SKM-1 (cell line): ENCODE measurements around the gene XPNPEP2.
"Not testable (repeated sequence)": the region's sequence is repeated elsewhere in the genome, so short reads cannot be mapped to it uniquely, and the experiment has no call there.

Experiments used
- DNase-seq: peaks from one replicate; lab custom pipeline; 2025; ENCODE audit not compliant: unreplicated experiment; lab: John Stamatoyannopoulos, UW

Gene XPNPEP2

GRCh38 chrX:129719268-129719667, 19.5 kb upstream of the XPNPEP2 start:
- no peak for DNase-seq

- no peak for DNase-seq
These were observed 18.7 kb upstream of the XPNPEP2 start for GRCh38 chrX:129719931-129720530.

GRCh38 chrX:129720741-129721140, 18.0 kb upstream of the XPNPEP2 start:
- DNase-seq, result no peak

- no peak for DNase-seq
These were observed 17.4 kb upstream of the XPNPEP2 start for GRCh38 chrX:129721414-129721813.

DNA sequence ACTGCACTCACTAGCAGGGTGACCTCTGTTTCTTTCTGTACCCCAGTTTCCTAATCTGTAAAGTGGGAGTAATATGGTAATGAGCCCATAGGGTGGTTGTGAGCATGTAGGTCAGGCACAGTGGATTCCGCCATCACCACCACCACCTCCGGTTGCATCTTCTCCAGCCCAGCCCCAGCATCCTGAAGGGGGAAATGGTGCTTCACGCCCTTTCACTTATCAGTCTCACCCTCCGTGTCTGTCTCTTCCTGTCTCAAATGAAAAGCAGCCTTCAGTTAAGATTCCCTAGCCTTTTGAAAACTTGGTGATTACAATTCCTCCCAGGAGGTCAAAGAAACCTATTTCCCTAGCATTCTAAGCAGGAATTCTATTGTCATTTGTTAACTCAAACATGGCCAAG, 16.9 kb upstream of the XPNPEP2 start:
- DNase-seq, result no peak

GRCh38 chrX:129723511-129723910, 15.3 kb upstream of the XPNPEP2 start:
- no peak for DNase-seq

DNA sequence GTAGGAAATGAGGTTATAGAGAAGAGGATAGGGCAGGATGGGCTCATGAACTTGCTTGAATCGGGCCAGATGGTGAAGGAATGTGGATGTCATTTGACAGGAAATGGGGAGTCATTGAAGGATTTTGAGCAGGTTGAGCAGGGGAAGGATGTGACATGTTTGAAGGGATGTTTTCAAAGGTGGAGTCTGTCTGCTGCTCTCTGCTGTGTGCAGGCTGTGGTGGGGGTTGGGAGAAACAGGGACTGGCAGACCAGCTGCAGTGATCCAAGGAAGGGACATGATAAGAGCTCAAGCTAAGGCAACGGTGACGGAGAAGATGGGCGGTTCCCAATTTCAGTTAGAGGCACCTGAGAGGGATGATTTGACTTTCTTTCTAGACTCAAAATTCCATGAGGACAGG, 14.0 kb upstream of the XPNPEP2 start:
- no peak for DNase-seq

- no peak for DNase-seq
These were observed 12.3 kb upstream of the XPNPEP2 start for GRCh38 chrX:129726307-129727111.

GRCh38 chrX:129728061-129728460, 10.7 kb upstream of the XPNPEP2 start:
- DNase-seq, result no peak

DNA sequence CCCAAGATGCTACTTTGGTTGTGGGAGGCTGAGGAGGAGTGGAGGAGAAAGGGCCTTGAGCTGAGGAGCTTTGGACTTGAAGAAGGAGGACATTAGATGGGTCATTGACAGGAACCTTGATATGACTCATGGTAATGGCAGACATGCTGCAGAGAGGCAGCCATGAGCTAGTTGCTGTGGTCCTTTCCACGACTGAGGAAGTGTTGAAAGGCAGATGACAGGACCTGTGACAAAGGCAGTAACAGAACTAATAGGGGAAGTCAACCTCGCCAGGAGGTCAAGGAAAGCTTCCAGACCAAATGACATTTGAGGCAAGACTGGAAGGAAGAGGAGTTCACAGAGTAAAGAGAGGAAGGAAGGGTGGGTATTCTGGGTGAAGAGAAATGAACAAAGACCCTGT, 7.6 kb upstream of the XPNPEP2 start:
- DNase-seq, result peak; percentile 22

- no peak for DNase-seq
These were observed 5.9 kb upstream of the XPNPEP2 start for GRCh38 chrX:129732857-129733256.

GRCh38 chrX:129733335-129733734, 5.4 kb upstream of the XPNPEP2 start:
- DNase-seq, result no peak

GRCh38 chrX:129736491-129736890, 2.3 kb upstream of the XPNPEP2 start:
- no peak for DNase-seq

GRCh38 chrX:129737916-129738315, 863 bp upstream of the XPNPEP2 start:
- DNase-seq, result no peak

- DNase-seq, result no peak
These were observed 799 bp downstream of the XPNPEP2 start for GRCh38 chrX:129739578-129739977.

DNA sequence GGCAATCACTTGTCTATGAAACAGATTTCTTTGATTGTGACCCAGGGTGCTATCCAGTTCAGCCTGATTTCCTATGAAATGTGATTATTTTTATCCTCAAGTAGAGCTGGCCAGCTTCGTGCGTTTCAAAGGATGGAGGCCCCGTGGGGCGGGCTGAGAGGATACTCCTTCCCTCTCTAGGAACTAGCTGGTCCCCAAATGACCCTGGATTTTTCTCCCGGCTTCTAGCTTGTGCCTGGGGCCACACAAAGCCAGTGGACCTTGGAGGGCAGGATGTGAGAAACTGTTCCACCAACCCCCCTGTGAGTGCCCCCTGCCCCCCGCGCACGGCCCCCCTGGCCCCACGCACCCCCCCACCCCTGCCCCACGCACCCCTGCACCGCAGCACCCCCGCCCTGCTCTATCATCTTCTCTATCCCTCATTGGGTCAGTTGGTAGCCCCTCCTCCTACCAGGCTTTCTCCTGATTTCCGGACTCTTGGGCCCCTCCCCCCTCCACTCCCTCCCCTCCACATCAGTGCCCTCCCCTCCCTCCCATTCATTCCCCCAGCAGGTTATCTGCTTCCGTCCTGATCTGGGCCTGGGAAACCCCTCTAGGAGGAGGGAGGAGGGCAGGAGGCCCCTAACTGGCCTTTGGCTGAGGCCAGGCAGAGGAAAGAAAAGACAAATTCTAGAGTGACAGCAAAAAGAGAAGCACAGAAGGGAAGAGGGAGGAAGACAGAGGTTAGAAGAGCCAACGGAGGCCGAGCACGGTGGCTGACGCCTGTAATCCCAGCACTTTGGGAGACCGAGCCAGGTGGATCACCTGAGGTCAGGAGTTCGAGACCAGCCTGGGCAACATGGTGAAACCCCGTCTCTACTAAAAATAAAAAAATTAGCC, 3.3 kb downstream of the XPNPEP2 start:
- DNase-seq, result no peak

DNA sequence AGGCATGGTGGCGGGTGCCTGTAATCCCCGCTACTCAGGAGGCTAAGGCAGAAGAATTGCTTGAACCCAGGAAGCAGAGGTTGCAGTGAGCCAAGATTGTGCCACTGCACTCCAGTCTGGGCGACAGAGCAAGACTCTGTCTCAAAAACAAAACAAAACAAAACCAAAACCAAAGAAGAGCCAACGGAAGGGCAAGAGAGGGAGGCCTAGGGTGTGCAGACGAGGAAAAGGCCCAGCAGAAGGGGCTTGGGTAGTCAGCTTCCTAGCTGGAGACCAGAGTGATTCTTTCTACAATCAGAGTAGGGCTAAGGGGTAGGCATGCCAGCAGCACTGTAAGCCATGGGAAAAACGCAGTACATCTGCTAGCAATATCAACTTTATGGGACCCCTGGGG, 4.0 kb downstream of the XPNPEP2 start:
- not testable (repeated sequence) for DNase-seq

GRCh38 chrX:129743821-129744220, 5.0 kb downstream of the XPNPEP2 start:
- DNase-seq, result no peak

DNA sequence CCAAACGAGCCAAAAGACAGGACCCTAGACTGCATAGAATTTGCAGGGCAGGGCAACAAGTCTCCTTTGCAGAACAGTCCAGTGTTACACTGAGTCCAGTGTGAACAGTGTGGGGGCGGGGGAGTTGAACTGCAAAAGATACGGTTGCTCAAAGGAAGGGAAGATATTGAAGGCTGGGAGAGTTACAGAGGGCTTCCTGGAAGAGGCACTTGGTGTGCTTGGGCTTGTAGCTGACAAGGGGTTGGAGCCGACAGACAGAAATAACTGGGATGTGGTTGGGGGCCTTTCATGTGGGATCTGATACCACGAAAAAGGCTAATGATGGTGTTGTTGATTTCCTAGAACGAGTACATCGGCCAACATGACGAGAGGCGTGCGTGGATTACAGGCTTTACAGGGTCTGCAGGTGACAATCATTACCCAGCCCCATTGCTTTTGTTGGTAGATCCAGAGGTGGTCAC, 6.1 kb downstream of the XPNPEP2 start:
- DNase-seq, result no peak

GRCh38 chrX:129746557-129747470, 8.0 kb downstream of the XPNPEP2 start:
- no peak for DNase-seq

DNA sequence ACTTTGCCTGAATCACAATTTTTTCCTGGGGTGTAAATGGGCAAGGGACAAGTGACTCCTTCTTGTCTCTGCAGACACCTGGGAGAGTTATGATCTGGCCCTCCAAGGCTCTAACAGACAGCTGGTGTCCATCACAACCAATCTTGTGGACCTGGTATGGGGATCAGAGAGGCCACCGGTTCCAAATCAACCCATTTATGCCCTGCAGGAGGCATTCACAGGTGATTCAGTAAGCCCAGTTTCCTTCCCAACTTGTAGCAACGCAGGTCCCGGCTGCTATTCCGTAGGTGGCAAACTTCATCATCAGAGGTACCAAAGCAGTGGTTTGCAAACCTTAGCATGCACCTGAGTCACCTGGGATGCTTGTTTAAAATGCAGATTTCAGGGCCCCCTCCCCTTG, 8.8 kb downstream of the XPNPEP2 start:
- no peak for DNase-seq
